ENCODE data around the gene ZNF440. TPM values are rescaled to one million over a fixed set of nuclear protein-coding genes. Genes with fewer than 3 reads are reported as not detected.

Gene ZNF440
- total and polyA plus RNA-seq, 10 of the 15 experiments (the other 5 are each of a cell fraction or from before 2014, with no cell fraction given), result 1.3 to 8.9 (median 3.8) TPM

GRCh38 chr19:11767633-11768133 is 46.4 kb upstream of the ZNF440 start (continued):
- 0 out of 2 replicates have a peak, but pooled peaks have one; percentile 16 for TF ChIP-seq EED (IDR thresholded peaks at IDR 0.05; ENCODE audit: low read depth)
- TF ChIP-seq GATAD2B (conservative IDR thresholded peaks at IDR 0.05; ENCODE audit: low read depth), result 0 out of 2 replicates have a peak, but pooled peaks have one; percentile 30
- TF ChIP-seq CBX5 (IDR thresholded peaks at IDR 0.05; ENCODE audit: low read depth), result no peak
- TF ChIP-seq HDAC6 (IDR thresholded peaks at IDR 0.05; ENCODE audit: unreplicated experiment), result no peak
- peak; percentile 63; the same call in 1 of the 2 replicates for TF ChIP-seq RELB (IDR thresholded peaks at IDR 0.05; ENCODE audit: low read depth)
- TF ChIP-seq SMAD1 (IDR thresholded peaks at IDR 0.05; ENCODE audit: low read depth, partially characterized antibody), result no peak
- TF ChIP-seq SPI1 (IDR thresholded peaks at IDR 0.05; ENCODE audit: borderline replicate concordance, insufficient read depth, low read depth, low read length), result no peak
- TF ChIP-seq WRNIP1 (IDR thresholded peaks at IDR 0.05; ENCODE audit: borderline replicate concordance, low read depth, low read length), result no peak
- TF ChIP-seq JUND (IDR thresholded peaks at IDR 0.05; ENCODE audit: low read depth, low read length), result no peak
- TF ChIP-seq MLLT1 (IDR thresholded peaks at IDR 0.05), result peak; percentile 71; the same call in 1 of the 2 replicates
- no peak for TF ChIP-seq USF1 (IDR thresholded peaks at IDR 0.05; ENCODE audit: borderline replicate concordance, extremely low read length, insufficient read depth, low read depth, low read length)
- TF ChIP-seq ETV6 (conservative IDR thresholded peaks at IDR 0.05 in 1 of 2, IDR thresholded peaks at IDR 0.05 in 1 of 2; ENCODE audit: borderline replicate concordance in 1 of 2, low read depth in 1 of 2), result no peak
- TF ChIP-seq POLR2AphosphoS5 (IDR thresholded peaks at IDR 0.05; ENCODE audit: low read length), result peak; percentile 37; the same call in 1 of the 2 replicates
- TF ChIP-seq DPF2 (IDR thresholded peaks at IDR 0.05), result 0 out of 2 replicates have a peak, but pooled peaks have one; percentile 33
- no peak for TF ChIP-seq HDGF (IDR thresholded peaks at IDR 0.05)
- TF ChIP-seq YY1 (IDR thresholded peaks at IDR 0.05; ENCODE audit: low read depth, low read length), result peak; percentile 45; the same call in 1 of the 2 replicates
- TF ChIP-seq BHLHE40 (IDR thresholded peaks at IDR 0.05; ENCODE audit: borderline replicate concordance in 1 of 2, low read depth in 2 of 2, low read length in 1 of 2), result peak; percentile 69 to 87; a peak in 3 of 4 replicates
- TF ChIP-seq SMARCA5 (IDR thresholded peaks at IDR 0.05), result 0 out of 2 replicates have a peak, but pooled peaks have one; percentile 26
- TF ChIP-seq EP300 (IDR thresholded peaks at IDR 0.05; ENCODE audit: borderline replicate concordance in 1 of 2, control insufficient read depth in 1 of 2, low read depth in 2 of 2, low read length in 2 of 2), result no peak
- TF ChIP-seq TCF3 (IDR thresholded peaks at IDR 0.05; ENCODE audit: borderline replicate concordance, insufficient read depth, low read depth, low read length), result no peak
- TF ChIP-seq ATF2 (IDR thresholded peaks at IDR 0.05; ENCODE audit: low read length), result no peak
- TF ChIP-seq IKZF2 (IDR thresholded peaks at IDR 0.05), result peak; percentile 57 to 70; a peak in 2 of 4 replicates
- no peak for TF ChIP-seq CEBPB (IDR thresholded peaks at IDR 0.05; ENCODE audit: borderline replicate concordance in 1 of 2, low read depth in 2 of 2, low read length in 2 of 2)
- TF ChIP-seq IKZF1 (conservative IDR thresholded peaks at IDR 0.05), result peak; percentile 75
- no peak for TF ChIP-seq JUNB (IDR thresholded peaks at IDR 0.05)
- no peak for TF ChIP-seq RAD51 (IDR thresholded peaks at IDR 0.05)
